ENCODE results near the gene ZNF740.
"Not testable (repeated sequence)": the region's sequence is repeated elsewhere in the genome, so short reads cannot be mapped to it uniquely, and the experiment has no call there.

The ZNF740 gene

DNA sequence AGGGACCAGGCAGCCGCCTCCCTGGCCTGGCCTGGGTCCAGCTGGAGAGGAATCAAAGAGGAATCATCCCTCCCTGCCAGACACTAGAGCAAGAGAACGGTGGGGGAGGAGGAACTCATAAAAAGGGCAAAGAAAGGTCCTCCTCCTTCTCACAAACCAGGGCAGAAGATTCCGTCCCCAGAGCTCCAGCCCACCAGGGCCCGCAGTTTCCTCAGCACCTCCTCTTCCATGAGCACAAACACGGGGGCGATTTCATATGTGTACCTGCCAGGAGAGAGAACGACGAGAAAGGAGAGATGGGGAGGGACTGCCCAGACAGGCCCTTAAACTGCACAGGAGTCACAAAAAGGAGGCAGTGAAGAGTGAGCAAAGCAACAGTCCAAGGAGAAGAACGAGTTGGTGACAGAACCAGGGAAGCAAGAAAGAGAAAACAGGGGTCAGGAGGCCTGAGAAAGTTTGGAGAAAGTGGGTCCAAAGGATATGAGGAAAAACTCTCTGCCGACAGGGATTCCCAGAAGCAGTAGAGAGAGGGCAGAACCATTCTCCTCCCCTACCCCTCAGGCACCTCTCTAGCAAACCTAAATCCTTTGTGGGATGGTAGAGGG is 8.7 kb upstream of the ZNF740 start:
- Histone ChIP-seq H3K4me3 (no peak overlapping the region), H3K4me2 (peak overlapping the region; percentile 44), H3K4me1 (peaks cover 28% of the 10 kb centered on the region), H3K9ac (0 out of 2 replicates have a peak overlapping the region, but pooled peaks have one; percentile 25), H3K27me3 (no peaks in the 10 kb centered on the region), H3K27ac (peak overlapping the region; percentile 1; the same call in 1 of the 2 replicates), H4K20me1 (no peaks in the 10 kb centered on the region), H3K9me3 (no peaks in the 10 kb centered on the region), H3K36me3 (no peaks in the 10 kb centered on the region)
- TF ChIP-seq Cebpa-rat (IDR thresholded peaks at IDR 0.05), result no peak

DNA sequence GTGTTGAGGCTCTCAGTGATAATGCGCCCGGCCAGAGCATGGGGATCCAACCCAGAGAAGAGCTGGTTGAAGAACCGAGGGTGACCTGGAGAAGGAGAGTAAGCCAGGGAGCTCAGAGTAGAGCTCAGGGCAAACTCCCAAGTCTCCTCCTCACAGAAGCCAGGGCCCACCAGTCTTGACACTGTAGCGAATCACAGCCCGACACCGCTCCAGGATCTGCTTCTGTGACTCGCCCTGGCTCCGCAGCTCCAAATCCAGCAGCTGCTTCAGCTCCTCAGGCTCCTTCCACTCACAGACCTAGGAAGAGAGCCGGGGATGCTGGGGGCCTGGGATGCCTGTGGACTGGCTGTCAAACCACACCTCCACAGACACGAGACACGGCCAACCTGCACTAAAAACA is 8.2 kb upstream of the ZNF740 start:
- no peak for TF ChIP-seq Cebpa-rat (IDR thresholded peaks at IDR 0.05)
- no peak overlapping the region for H3K4me3 ChIP-seq
- H3K9ac ChIP-seq, result no peak overlapping the region
- no peaks in the 10 kb centered on the region for H3K36me3 ChIP-seq
- no peak overlapping the region for H3K27ac ChIP-seq
- H3K9me3 ChIP-seq, result no peaks in the 10 kb centered on the region
- H3K27me3 ChIP-seq, result no peaks in the 10 kb centered on the region
- peak overlapping the region; percentile 44; the same call in 1 of the 2 replicates for H3K4me2 ChIP-seq
- no peaks in the 10 kb centered on the region for H4K20me1 ChIP-seq
- H3K4me1 ChIP-seq, result peaks cover 28% of the 10 kb centered on the region

GRCh38 chr12:53173085-53173715 is 7.3 kb upstream of the ZNF740 start:
- Histone ChIP-seq H4K20me1 (no peaks in the 10 kb centered on the region), H3K27me3 (no peaks in the 10 kb centered on the region), H3K4me2 (no peak overlapping the region), H3K9me3 (no peaks in the 10 kb centered on the region), H3K27ac (peak overlapping the region; percentile 55), H3K36me3 (no peaks in the 10 kb centered on the region), H3K9ac (no peak overlapping the region), H3K4me1 (peaks cover 28% of the 10 kb centered on the region), H3K4me3 (no peak overlapping the region)
- TF ChIP-seq Cebpa-rat (IDR thresholded peaks at IDR 0.05), result no peak

DNA sequence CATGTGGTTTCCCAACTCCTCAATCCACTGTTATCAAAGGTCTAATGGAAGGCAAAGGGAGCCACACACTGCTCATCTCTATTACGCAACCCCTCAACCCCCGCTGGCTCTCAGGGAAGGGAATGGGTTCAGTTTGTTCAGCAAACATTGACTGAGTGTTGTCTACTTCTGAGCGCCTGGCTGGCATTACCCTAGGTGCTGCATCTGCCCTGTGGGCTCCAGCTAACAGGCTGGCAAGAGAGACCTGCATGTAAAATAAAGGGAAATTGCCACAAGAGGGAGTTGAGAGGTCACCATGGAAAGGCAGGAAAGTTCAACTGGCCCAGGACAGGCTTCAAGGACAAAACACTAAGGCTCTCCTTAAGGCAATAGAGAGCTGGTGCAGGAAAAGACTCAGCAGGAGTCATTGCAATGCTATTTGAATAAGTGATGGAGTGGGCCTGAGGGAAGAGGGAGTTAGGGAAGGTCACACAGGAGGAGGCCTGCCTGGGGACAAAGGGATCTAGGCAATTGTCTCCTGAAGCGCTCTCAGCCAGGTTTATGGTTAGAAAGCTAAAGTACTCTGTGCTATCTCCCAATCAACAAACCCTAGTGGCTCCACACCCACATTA is 5.5 kb upstream of the ZNF740 start:
- peak; percentile 82 for TF ChIP-seq Cebpa-rat (IDR thresholded peaks at IDR 0.05)
- H3K4me2 ChIP-seq, result no peak overlapping the region

DNA sequence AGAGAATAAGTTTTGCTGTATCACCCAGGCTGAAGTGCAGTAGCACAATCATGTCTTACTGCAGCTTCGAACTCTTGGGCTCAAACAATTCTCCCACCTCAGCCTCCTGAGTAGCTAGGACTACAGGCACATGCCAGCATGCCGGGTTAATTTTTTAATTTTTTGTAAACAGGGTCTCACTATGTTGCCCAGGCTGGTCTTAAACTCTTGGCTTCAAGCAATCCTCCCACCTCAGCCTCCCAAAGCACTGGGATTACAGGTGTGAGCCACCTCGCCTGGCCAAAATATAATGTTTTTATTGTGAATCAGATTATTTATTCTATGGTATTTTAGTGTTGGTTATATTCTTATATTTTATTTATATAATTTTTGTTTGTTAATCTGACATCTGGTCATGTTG is 3.8 kb upstream of the ZNF740 start:
- Histone ChIP-seq H3K4me2 (no peak overlapping the region), H3K9ac (no peak overlapping the region), H3K27ac (no peak overlapping the region), H3K9me3 (no peaks in the 10 kb centered on the region), H3K4me1 (peaks cover 36% of the 10 kb centered on the region), H4K20me1 (peaks cover 8% of the 10 kb centered on the region), H3K27me3 (no peaks in the 10 kb centered on the region), H3K4me3 (no peak overlapping the region), H3K36me3 (peaks cover 2% of the 10 kb centered on the region)
- TF ChIP-seq Cebpa-rat (IDR thresholded peaks at IDR 0.05), result no peak

More for the DNA sequence above, 5.5 kb upstream of the ZNF740 start:
- Histone ChIP-seq H4K20me1 (no peaks in the 10 kb centered on the region), H3K27me3 (no peaks in the 10 kb centered on the region), H3K9me3 (no peaks in the 10 kb centered on the region), H3K9ac (no peak overlapping the region), H3K36me3 (no peaks in the 10 kb centered on the region), H3K4me1 (peaks cover 41% of the 10 kb centered on the region), H3K4me3 (no peak overlapping the region), H3K27ac (no peak overlapping the region)

- not testable (repeated sequence) for H3K9me3 ChIP-seq, H3K9ac ChIP-seq, H3K36me3 ChIP-seq, H3K27me3 ChIP-seq, H3K4me2 ChIP-seq, H3K27ac ChIP-seq, H3K4me3 ChIP-seq
- H3K4me1 ChIP-seq, result peaks cover 36% of the 10 kb centered on the region
- peaks cover 15% of the 10 kb centered on the region for H4K20me1 ChIP-seq
These were observed 3.1 kb upstream of the ZNF740 start for GRCh38 chr12:53177447-53177846.

GRCh38 chr12:53178803-53179202 is 1.7 kb upstream of the ZNF740 start:
- peaks cover 29% of the 10 kb centered on the region for H4K20me1 ChIP-seq
- not testable (repeated sequence) for H3K9ac ChIP-seq, H3K4me3 ChIP-seq, H3K27me3 ChIP-seq, H3K9me3 ChIP-seq, H3K4me2 ChIP-seq, H3K27ac ChIP-seq
- peaks cover 23% of the 10 kb centered on the region for H3K36me3 ChIP-seq
- peaks cover 39% of the 10 kb centered on the region for H3K4me1 ChIP-seq

- H3K27ac ChIP-seq, result peak overlapping the region; percentile 95
- peak overlapping the region; percentile 95 for H3K4me2 ChIP-seq
- H3K4me3 ChIP-seq, result peak overlapping the region; percentile 84
- H3K36me3 ChIP-seq, result peaks cover 32% of the 10 kb centered on the region
- peaks cover 49% of the 10 kb centered on the region for H3K4me1 ChIP-seq
- H3K9me3 ChIP-seq, result no peaks in the 10 kb centered on the region
- TF ChIP-seq Cebpa-rat (IDR thresholded peaks at IDR 0.05), result no peak
- H3K9ac ChIP-seq, result peak overlapping the region; percentile 87
- peaks cover 38% of the 10 kb centered on the region for H4K20me1 ChIP-seq
- no peaks in the 10 kb centered on the region for H3K27me3 ChIP-seq
These were observed 769 bp upstream of the ZNF740 start for GRCh38 chr12:53179687-53180219.

DNA sequence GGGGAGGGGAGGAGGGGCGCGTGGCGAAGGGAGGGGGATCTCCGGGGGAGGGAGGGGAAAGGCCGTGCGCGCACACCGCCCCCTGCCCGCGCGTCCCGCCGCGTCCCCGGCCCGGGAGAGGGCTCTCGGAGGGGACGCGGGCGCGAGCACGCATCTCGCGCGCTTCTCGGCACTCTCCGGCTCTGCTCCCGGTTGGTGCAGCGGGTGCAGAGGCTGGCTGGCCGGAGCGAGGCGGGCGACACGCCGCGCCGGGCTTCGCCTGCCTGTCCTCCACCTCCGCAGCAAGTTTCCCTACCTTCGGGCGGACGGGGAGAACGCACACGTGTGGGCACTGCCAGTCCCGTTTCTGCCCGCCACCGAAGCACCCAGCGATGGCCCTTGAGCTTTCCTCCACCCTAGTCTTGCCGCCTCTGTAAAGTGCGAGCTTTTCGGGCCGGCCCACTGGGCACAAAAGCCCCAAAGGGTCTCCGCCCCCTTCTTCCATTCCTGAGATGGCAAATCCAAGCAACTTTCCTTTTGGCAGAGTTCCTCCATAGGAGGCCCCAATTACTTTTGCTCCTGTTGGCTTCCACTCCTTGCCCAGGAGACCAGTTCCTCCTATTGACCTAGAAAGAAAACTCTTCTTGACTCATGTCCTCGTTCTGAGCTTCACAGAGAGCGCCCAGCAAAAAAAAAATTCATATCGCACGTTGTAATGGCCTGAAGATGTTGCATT is 566 bp downstream of the ZNF740 start:
- TF ChIP-seq Cebpa-rat (IDR thresholded peaks at IDR 0.05), result no peak
- no peaks in the 10 kb centered on the region for H3K9me3 ChIP-seq
- peak overlapping the region; percentile 95 for H3K27ac ChIP-seq
- H3K9ac ChIP-seq, result peak overlapping the region; percentile 87
- H4K20me1 ChIP-seq, result peaks cover 51% of the 10 kb centered on the region
- peak overlapping the region; percentile 82 for H3K4me2 ChIP-seq
- no peaks in the 10 kb centered on the region for H3K27me3 ChIP-seq
- peaks cover 52% of the 10 kb centered on the region for H3K4me1 ChIP-seq
- peaks cover 45% of the 10 kb centered on the region for H3K36me3 ChIP-seq
- peak overlapping the region; percentile 84 for H3K4me3 ChIP-seq
